GM12873 (cell line): ENCODE data around the gene TACC3.
A peak's percentile ranks its signal among the peaks of the same experiment; 100 is the strongest.

Experiments
- CTCF ChIP-seq: IDR thresholded peaks from 2 replicates; pipeline ENCODE4 v1.5.1; 2012; ENCODE audit warnings: low read depth, mild to moderate bottlenecking, moderate library complexity, low read length, control low read depth; ENCODE audit not compliant: insufficient read depth; ENCODE audit errors: missing control alignments

TACC3 gene

GRCh38 chr4:1690698-1691097, 30.6 kb upstream of the TACC3 start:
- no peak for TF ChIP-seq CTCF

- no peak for TF ChIP-seq CTCF
Observed at GRCh38 chr4:1691737-1692373, 29.5 kb upstream of the TACC3 start.

GRCh38 chr4:1693131-1693896, 28.0 kb upstream of the TACC3 start:
- peak; percentile 98 for TF ChIP-seq CTCF

GRCh38 chr4:1695913-1696312, 25.4 kb upstream of the TACC3 start:
- TF ChIP-seq CTCF, result no peak

- TF ChIP-seq CTCF, result no peak
Observed at GRCh38 chr4:1703867-1704266, 17.5 kb upstream of the TACC3 start.

GRCh38 chr4:1705732-1706131, 15.6 kb upstream of the TACC3 start:
- TF ChIP-seq CTCF, result no peak

GRCh38 chr4:1706358-1706757, 15.0 kb upstream of the TACC3 start:
- no peak for TF ChIP-seq CTCF
